Esophagus muscularis mucosa (tissue), 4 donors: ENCODE data around the gene CDC14B.

Experiments used
- CTCF ChIP-seq, 3 experiments: fragments of 200-600 bp in 2 of 3; fragments of 450-650 bp in 1 of 3; sonication (generic) in 2 of 3; IDR thresholded peaks; one replicate each; pipeline ENCODE4 v1.5.1; 2017 to 2019; ENCODE audit warnings: antibody characterized with exemption in 3 of 3, mild to moderate bottlenecking in 2 of 3, moderate library complexity in 1 of 3
- EP300 ChIP-seq: sonication (generic); formaldehyde crosslinking; IDR thresholded peaks from one replicate; pipeline ENCODE4 v1.6.1; 2017; ENCODE audit warnings: antibody characterized with exemption
- POLR2A ChIP-seq: fragments of 450-650 bp; IDR thresholded peaks from one replicate; pipeline ENCODE4 v1.6.1; 2017; ENCODE audit warnings: antibody characterized with exemption, moderate library complexity, mild to moderate bottlenecking, low read depth
- POLR2AphosphoS5 ChIP-seq, 2 donors: sonication (generic); formaldehyde crosslinking; IDR thresholded peaks; one replicate each; pipeline ENCODE4 v1.6.1; 2017; ENCODE audit warnings: antibody characterized with exemption in 2 of 2

DNA sequence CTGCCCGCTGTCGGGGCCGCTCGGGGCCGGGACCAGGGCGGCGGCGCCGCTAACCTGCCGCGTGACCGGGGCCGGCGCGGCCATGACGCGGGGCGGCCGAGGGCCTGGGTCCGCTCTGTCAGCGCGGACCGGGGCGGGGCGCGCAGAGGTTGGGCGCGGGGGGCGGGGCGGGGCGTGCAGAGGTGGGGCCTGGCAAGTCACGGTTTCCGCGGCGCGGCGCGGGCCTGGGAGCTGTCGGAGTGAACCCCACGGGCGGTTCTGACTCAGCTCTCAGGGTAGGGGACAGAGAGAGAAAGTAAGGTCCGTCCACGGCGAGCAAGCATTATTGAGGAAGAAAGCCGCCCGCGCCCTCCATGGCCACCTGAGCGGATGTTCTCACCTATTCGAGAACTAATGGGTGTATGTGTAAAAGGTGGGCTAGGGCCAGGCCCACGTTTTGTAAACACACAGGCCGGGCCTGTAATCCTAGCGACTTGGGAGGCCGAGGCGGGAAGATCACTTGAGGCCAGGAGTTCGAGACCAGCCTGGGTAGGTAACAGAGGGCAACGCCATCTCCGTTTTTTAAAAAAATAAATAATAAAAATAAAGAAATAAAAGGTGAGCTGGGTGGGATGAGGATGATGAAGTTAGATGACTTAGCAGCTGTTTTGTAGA lies 35.7 kb upstream of the CDC14B start, which contains the start of gene PRXL2C:
- TF ChIP-seq CTCF (IDR thresholded peaks at IDR 0.05), result no peak
- TF ChIP-seq EP300, result no peak
- no peak for TF ChIP-seq POLR2A
- peak in 1 of 2 donors; percentile 46 for TF ChIP-seq POLR2AphosphoS5 (IDR thresholded peaks at IDR 0.05)
